Caki2 (cell line): Measurements from ENCODE around the gene PSMB7. TPM values are rescaled to one million over a fixed set of nuclear protein-coding genes. Genes with fewer than 3 reads are reported as not detected.
A peak's percentile ranks its signal among the peaks of the same experiment; 100 is the strongest.

Experiments
- DNase-seq: peaks from one replicate; pipeline ENCODE4 v3.0.0-alpha.2; 2015; ENCODE audit warnings: low read depth
- in situ Hi-C: cut with HindIII; loops from 2 replicates; pipeline ENCODE4 v1.10.0; 2016; ENCODE audit warnings: low sequenced_read_pairs, low pct_unique_long_range_greater_than_20kb, mixed read lengths
- total RNA-seq: library from RNA; depleted of rRNA; stranded (reverse); fragments of >200 nt; shearing (Covaris generic); gene quantifications from 2 replicates; pipeline ENCODE4 v1.2.3, GENCODE V29; 2014; ENCODE audit warnings: low replicate concordance; rRNA removed

The PSMB7 gene
- 106 and 142 TPM in 2 replicates for total RNA-seq

GRCh38 chr9:124415102-124415851 lies at the start of gene PSMB7:
Gene PSMB7 (minus strand): TSS chr9:124415442. CDS start chr9:124415425, 17 bp downstream.
- peak; percentile 92 for DNase-seq
- in situ Hi-C loops, result no loop called here

GRCh38 chr9:124462739-124463138 lies 47.5 kb upstream of the PSMB7 start:
- in situ Hi-C loops, result no loop called here
- DNase-seq, result no peak

DNA sequence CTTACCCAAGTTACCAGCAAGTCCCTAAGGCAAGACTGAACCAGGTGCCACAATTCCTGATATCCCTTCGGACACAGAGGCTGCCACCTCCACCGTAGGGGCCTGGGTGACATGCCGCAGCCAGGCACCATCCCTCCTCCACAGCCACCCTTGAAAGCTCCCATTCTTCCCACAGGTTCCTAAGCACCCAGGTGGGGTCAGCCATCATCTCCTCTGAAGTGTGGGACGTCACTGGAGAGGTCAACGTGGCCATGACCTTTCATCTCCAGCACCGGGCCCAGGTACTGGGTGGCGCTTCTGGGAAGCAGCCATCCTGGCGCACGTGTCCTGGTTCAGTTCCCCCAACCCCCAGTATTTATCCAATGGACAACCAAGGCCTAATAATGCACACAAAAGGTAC lies 43.2 kb upstream of the PSMB7 start:
- in situ Hi-C loops, result no loop called here

DNA sequence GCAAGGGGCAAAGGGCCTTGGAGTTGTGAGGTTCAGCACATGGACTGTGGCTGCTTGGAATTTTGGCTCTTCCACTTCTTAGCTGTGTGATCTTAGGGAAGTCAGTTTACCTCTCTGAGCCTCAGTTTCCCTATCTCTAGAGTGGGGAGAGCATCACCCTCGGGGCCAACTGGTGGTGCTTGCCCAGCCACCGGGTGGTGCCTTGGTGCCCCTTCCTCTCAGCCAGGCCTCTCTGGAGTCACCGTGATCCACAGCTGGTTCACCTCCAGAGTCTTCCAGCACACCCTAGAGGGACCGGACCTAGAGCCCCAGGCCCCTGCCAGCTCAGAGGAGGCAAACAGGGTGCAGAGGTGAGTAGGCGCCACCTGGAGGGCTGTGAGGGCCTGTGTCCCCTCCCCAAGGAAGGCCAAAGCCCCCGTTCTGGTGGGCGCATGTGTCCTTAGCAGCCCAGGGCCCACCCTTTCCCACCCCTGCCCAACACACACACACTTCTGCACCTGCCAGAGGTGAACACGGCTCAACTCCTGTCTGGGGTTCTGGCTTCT lies 42.7 kb upstream of the PSMB7 start:
- DNase-seq, result no peak
- in situ Hi-C loops, result no loop called here

More for the DNA sequence above, 43.2 kb upstream of the PSMB7 start:
- DNase-seq, result no peak

- no peak for DNase-seq
- in situ Hi-C loops, result no loop called here
Observed at GRCh38 chr9:124457079-124457886, 42.0 kb upstream of the PSMB7 start.

- no peak for DNase-seq
- in situ Hi-C loops, result no loop called here
Observed at GRCh38 chr9:124456341-124457078, 41.3 kb upstream of the PSMB7 start.

GRCh38 chr9:124455820-124456219 lies 40.6 kb upstream of the PSMB7 start:
- in situ Hi-C loops, result no loop called here
- no peak for DNase-seq

DNA sequence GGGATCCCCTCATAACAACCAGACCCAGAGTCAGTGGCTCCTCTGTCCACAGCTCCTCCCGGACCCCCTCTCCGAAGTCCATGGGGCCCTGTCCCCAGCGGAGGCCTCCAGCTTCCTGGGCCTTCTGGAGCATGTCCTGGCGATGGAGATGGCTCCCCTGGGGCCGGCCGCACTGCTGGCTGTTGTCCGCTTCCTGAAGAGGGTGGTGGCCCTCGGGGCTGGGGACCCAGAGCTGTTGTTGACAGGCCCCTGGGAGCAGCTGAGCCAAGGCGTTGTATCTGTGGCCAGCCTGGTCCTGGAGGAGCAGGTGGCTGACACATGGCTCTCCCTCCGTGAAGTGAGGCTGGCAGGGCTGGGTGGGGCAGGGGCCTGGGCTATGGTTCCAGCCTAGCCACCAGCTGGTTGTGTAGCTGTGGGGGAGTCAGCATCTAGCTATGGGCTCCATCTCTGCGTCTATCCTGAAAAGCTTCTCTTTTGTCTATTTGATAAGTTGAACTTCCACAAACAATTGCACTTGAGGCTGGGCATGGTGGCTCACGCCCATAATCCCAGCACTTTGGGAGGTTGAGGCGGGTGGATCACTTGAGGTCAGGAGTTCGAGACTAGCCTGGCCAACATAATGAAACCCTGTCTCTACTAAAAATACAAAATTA lies 39.7 kb upstream of the PSMB7 start:
- in situ Hi-C loops, result no loop called here
- no peak for DNase-seq

DNA sequence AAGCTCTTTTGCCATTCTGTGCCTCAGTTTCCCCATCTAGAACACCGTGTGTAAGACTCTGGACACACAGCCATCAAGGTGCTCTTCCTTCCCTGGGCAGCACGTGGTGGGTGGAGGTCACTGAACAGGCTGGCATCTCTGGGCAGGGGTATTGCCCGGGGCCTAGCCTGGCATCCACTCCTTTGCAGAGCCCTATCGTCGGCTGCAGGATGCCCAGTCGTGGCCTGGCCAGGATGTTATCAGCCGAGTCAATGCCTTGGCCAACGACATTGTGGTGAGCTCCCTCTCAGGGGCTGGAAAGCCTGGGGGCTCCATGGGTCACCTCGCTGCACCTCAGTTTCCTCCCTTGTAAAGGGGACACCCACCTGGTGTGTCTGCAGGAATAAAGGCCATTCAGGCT lies 39.1 kb upstream of the PSMB7 start:
- in situ Hi-C loops, result no loop called here
- no peak for DNase-seq

GRCh38 chr9:124453586-124454191 lies 38.4 kb upstream of the PSMB7 start:
- in situ Hi-C loops, result no loop called here
- DNase-seq, result no peak

DNA sequence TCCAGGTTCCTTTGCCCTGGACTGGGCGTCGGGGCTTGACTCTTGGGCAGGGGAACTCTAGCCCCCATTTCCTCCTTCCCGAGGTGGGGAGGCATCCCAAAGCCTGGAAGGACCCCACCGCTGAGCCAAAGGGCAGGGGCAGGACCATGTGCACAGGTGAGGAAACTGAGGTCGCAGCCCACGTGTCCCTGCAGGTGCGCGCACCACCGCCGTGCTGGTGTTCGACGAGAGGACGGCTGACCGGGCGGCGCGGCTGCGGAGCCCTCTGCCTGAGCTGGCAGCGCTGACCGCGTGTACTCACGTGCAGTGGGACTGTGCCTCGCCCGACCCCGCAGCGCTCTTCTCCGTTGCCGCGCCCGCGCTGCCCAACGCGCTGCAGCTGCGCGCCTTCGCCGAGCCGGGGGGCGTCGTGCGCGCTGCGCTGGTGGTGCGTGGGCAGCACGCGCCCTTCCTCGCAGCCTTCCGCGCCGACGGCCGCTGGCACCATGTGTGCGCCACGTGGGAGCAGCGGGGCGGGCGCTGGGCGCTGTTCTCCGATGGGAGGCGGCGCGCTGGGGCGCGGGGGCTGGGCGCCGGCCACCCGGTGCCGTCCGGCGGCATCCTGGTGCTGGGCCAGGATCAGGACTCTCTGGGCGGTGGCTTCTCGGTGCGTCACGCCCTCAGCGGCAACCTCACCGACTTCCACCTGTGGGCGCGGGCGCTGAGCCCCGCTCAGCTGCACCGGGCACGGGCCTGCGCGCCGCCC lies 37.8 kb upstream of the PSMB7 start:
- in situ Hi-C loops, result no loop called here
- no peak for DNase-seq

DNA sequence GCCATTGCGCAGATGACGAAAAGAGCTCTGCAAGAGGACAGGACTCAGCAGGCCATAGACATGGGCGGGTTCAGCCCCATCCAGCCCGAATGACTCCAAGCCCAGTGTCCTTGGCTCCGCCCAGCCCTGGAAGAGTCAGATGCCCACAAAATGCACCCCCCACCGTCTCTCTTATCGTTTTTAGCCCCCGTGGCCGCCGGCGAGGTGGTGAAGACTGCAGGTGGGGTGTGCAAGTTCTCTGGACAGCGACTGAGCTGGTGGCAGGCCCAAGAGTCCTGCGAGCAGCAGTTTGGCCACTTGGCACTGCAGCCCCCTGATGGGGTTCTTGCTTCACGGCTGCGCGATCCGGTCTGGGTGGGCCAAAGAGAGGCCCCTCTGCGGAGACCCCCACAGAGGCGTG lies 37.1 kb upstream of the PSMB7 start:
- no peak for DNase-seq
- in situ Hi-C loops, result no loop called here

- DNase-seq, result no peak
- in situ Hi-C loops, result no loop called here
Observed at GRCh38 chr9:124450931-124451661, 35.9 kb upstream of the PSMB7 start.

DNA sequence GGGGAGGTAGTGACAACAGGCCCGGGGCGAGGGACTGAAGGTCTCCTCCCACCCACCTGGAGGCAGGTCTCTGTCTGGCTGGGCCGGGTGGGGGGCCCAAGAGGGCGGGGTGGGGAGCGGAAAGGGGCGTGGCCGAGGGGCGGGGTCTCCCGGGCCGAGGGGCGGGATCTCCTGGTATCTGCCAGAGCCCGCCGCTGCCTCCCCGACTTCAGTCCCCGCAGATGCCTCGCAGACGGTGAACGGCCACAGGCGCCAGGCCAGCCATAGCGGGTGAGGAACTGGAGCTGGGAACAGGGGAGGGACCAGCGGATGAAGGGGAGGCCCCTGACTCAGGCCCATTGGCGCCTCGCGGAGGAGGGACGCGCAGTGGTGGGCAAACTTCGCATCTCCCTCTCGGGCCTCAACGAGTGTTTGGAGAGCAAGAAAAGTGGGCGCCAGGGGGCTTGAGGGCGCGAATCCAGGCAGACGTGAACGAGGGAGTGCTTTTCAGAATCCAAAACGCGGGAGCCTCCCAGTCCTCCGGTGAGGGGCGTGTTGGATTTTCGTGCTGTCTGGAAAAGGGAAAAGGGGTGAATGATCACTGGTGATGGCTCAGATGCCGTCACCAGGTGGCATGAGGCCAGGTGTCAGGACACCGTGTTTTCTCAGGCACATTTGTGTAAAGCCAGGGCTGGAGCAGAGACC lies 35.1 kb upstream of the PSMB7 start, which contains the start of gene ADGRD2:
TSS of gene ADGRD2 (plus strand) at position 211 of the 684 bp plus-strand sequence. CDS start 1,216 bp downstream, outside the sequence.
- DNase-seq, result no peak
- in situ Hi-C loops, result no loop called here

- DNase-seq, result no peak
- in situ Hi-C loops, result no loop called here
Observed at GRCh38 chr9:124449381-124450151, 34.3 kb upstream of the PSMB7 start.
